Measurements from ENCODE around the gene KCTD5. TPM values are rescaled to one million over a fixed set of nuclear protein-coding genes. Genes with fewer than 3 reads are reported as not detected.
A peak's percentile ranks its signal among the peaks of the same experiment; 100 is the strongest.

Gene KCTD5
- total and polyA plus RNA-seq, 10 of the 15 experiments (the other 5 are each of a cell fraction or from before 2014, with no cell fraction given), result 0.58 to 56.4 (median 37.3) TPM

DNA sequence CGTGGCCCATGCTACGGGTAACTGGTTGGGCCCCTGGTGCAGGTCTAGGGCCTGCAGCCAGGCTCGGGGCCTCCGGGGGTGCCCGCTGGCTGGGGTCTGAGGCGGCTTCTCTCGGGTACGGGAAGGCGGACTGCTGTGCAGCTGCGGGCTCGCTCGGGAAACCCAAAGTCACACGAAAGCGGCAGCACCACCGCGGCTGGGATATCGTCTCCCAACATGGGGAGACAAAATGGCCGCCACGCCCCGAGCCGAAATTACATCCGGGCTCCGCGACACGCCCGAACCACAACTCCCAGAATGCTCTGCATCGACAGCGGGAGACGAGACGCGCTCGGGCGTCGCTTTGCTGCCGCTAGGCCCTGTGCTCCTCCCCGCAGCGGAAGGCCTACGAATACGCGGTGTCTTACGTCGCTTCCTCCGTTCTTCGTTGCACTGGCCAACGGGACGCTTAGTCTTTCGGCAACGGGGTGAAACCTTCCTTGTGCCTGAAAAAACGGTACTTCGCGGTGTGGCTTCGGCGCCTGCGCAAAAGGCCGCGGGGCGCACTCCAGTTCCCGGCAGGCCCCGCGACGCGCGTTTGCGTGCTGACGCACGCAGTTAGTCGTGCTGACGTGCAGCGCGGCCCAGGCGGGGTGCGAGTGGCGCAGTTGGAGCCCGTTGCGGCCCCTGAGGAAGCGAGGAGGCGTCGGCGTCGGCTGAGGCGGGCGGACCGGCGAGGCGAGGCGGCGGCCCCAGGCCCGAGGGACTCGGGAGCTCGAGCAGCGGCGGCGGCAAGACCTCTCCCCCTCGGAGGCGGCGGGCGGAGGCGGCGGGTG lies 69.9 kb downstream of the KCTD5 start, which contains the start of gene SRRM2 (continued):
- TF ChIP-seq ETV6 (conservative IDR thresholded peaks at IDR 0.05 in 1 of 2, IDR thresholded peaks at IDR 0.05 in 1 of 2; ENCODE audit: borderline replicate concordance in 1 of 2, low read depth in 1 of 2) (no peak), RFX5 (IDR thresholded peaks at IDR 0.05; ENCODE audit: low read depth, low read length) (0 out of 2 replicates have a peak, but pooled peaks have one; percentile 33), TAF1 (IDR thresholded peaks at IDR 0.05; ENCODE audit: borderline replicate concordance, low read depth, low read length) (peak; percentile 62), CHD4 (IDR thresholded peaks at IDR 0.05) (no peak), SUPT20H (IDR thresholded peaks at IDR 0.05; ENCODE audit: borderline replicate concordance, control insufficient read depth, low read depth, low read length) (no peak), HDAC2 (IDR thresholded peaks at IDR 0.05) (peak; percentile 79; the same call in 1 of the 2 replicates), FOXK2 (IDR thresholded peaks at IDR 0.05) (peak; percentile 28; the same call in 1 of the 2 replicates), SMC3 (IDR thresholded peaks at IDR 0.05; ENCODE audit: borderline replicate concordance, low read length) (no peak), FOXM1 (IDR thresholded peaks at IDR 0.05; ENCODE audit: low read depth, low read length) (no peak), NFXL1 (IDR thresholded peaks at IDR 0.05; ENCODE audit: borderline replicate concordance) (0 out of 2 replicates have a peak, but pooled peaks have one; percentile 67), SPI1 (IDR thresholded peaks at IDR 0.05; ENCODE audit: borderline replicate concordance, insufficient read depth, low read depth, low read length) (no peak), TCF12 (IDR thresholded peaks at IDR 0.05; ENCODE audit: low read depth, low read length) (no peak; the same call in 1 of the 2 replicates), SMAD5 (IDR thresholded peaks at IDR 0.05; ENCODE audit: low read depth) (0 out of 2 replicates have a peak, but pooled peaks have one; percentile 25), POLR2AphosphoS5 (IDR thresholded peaks at IDR 0.05; ENCODE audit: low read length) (peak; percentile 85)
- TF ChIP-seq, protein P1, sequence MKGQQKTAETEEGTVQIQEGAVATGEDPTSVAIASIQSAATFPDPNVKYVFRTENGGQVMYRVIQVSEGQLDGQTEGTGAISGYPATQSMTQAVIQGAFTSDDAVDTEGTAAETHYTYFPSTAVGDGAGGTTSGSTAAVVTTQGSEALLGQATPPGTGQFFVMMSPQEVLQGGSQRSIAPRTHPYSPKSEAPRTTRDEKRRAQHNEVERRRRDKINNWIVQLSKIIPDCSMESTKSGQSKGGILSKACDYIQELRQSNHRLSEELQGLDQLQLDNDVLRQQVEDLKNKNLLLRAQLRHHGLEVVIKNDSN (IDR thresholded peaks at IDR 0.05; ENCODE audit: borderline replicate concordance, extremely low read length, insufficient read depth, low read depth, low read length), result no peak
- TF ChIP-seq, protein P2, sequence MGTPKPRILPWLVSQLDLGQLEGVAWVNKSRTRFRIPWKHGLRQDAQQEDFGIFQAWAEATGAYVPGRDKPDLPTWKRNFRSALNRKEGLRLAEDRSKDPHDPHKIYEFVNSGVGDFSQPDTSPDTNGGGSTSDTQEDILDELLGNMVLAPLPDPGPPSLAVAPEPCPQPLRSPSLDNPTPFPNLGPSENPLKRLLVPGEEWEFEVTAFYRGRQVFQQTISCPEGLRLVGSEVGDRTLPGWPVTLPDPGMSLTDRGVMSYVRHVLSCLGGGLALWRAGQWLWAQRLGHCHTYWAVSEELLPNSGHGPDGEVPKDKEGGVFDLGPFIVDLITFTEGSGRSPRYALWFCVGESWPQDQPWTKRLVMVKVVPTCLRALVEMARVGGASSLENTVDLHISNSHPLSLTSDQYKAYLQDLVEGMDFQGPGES (IDR thresholded peaks at IDR 0.05), result no peak; the same call in 1 of the 2 replicates
- TF ChIP-seq, protein P3, sequence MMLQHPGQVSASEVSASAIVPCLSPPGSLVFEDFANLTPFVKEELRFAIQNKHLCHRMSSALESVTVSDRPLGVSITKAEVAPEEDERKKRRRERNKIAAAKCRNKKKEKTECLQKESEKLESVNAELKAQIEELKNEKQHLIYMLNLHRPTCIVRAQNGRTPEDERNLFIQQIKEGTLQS (IDR thresholded peaks at IDR 0.05; ENCODE audit: borderline replicate concordance, extremely low read depth, low read depth, low read length), result no peak
- TF ChIP-seq, protein P4, sequence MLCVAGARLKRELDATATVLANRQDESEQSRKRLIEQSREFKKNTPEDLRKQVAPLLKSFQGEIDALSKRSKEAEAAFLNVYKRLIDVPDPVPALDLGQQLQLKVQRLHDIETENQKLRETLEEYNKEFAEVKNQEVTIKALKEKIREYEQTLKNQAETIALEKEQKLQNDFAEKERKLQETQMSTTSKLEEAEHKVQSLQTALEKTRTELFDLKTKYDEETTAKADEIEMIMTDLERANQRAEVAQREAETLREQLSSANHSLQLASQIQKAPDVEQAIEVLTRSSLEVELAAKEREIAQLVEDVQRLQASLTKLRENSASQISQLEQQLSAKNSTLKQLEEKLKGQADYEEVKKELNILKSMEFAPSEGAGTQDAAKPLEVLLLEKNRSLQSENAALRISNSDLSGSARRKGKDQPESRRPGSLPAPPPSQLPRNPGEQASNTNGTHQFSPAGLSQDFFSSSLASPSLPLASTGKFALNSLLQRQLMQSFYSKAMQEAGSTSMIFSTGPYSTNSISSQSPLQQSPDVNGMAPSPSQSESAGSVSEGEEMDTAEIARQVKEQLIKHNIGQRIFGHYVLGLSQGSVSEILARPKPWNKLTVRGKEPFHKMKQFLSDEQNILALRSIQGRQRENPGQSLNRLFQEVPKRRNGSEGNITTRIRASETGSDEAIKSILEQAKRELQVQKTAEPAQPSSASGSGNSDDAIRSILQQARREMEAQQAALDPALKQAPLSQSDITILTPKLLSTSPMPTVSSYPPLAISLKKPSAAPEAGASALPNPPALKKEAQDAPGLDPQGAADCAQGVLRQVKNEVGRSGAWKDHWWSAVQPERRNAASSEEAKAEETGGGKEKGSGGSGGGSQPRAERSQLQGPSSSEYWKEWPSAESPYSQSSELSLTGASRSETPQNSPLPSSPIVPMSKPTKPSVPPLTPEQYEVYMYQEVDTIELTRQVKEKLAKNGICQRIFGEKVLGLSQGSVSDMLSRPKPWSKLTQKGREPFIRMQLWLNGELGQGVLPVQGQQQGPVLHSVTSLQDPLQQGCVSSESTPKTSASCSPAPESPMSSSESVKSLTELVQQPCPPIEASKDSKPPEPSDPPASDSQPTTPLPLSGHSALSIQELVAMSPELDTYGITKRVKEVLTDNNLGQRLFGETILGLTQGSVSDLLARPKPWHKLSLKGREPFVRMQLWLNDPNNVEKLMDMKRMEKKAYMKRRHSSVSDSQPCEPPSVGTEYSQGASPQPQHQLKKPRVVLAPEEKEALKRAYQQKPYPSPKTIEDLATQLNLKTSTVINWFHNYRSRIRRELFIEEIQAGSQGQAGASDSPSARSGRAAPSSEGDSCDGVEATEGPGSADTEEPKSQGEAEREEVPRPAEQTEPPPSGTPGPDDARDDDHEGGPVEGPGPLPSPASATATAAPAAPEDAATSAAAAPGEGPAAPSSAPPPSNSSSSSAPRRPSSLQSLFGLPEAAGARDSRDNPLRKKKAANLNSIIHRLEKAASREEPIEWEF (IDR thresholded peaks at IDR 0.05; ENCODE audit: insufficient replicate concordance, low read depth, low read length), result no peak
- TF ChIP-seq, protein P5, sequence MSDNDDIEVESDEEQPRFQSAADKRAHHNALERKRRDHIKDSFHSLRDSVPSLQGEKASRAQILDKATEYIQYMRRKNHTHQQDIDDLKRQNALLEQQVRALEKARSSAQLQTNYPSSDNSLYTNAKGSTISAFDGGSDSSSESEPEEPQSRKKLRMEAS (IDR thresholded peaks at IDR 0.05; ENCODE audit: low read depth, low read length), result peak; percentile 65; the same call in 1 of the 2 replicates

Measured in GM12878 (cell line).